Astrocyte of the spinal cord (primary cell): ENCODE results near the gene HMGXB3.

Source experiments
- DNase-seq: peaks from one replicate; pipeline ENCODE4 v3.0.0; 2011; ENCODE audit warnings: low read depth, low spot score
- H3K4me3 ChIP-seq: 2 replicates; pipeline ENCODE4 v1.5.1; 2011; ENCODE audit warnings: low read depth, mild to moderate bottlenecking, low read length, moderate library complexity
- in situ Hi-C: cut with HindIII; loops from 2 replicates; pipeline ENCODE4 v1.10.0; 2017; ENCODE audit warnings: low sequenced_read_pairs
- TF ChIP-seq, protein P1 (sequence below): IDR thresholded peaks from 2 replicates; pipeline ENCODE4 v1.5.1; 2012; ENCODE audit warnings: low read depth, mild to moderate bottlenecking, low read length, inconsistent platforms

The HMGXB3 gene

DNA sequence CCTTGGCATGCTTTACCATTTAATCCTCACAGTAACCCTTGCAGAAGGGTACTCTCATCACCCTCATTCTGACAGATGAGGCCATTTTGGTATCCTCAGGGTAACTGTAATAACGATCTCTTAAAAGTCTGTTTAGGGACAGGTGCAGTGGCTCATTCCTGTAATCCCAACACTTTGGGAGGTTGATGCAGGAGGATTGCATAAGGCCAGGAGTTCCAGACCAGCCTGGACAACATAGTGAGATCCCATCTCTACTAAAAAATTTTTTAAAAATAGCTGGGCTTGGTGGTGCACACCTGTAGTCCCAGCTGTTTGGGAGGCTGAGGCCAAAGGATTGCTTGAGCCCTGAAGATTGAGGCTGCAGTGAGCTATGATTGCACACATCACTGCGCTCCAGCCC is 54.0 kb downstream of the HMGXB3 start:
- no peak for DNase-seq
- TF ChIP-seq, protein P1, sequence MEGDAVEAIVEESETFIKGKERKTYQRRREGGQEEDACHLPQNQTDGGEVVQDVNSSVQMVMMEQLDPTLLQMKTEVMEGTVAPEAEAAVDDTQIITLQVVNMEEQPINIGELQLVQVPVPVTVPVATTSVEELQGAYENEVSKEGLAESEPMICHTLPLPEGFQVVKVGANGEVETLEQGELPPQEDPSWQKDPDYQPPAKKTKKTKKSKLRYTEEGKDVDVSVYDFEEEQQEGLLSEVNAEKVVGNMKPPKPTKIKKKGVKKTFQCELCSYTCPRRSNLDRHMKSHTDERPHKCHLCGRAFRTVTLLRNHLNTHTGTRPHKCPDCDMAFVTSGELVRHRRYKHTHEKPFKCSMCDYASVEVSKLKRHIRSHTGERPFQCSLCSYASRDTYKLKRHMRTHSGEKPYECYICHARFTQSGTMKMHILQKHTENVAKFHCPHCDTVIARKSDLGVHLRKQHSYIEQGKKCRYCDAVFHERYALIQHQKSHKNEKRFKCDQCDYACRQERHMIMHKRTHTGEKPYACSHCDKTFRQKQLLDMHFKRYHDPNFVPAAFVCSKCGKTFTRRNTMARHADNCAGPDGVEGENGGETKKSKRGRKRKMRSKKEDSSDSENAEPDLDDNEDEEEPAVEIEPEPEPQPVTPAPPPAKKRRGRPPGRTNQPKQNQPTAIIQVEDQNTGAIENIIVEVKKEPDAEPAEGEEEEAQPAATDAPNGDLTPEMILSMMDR = no peak
- H3K4me3 ChIP-seq = no peak overlapping the region
- in situ Hi-C loops = no loop called here

DNA sequence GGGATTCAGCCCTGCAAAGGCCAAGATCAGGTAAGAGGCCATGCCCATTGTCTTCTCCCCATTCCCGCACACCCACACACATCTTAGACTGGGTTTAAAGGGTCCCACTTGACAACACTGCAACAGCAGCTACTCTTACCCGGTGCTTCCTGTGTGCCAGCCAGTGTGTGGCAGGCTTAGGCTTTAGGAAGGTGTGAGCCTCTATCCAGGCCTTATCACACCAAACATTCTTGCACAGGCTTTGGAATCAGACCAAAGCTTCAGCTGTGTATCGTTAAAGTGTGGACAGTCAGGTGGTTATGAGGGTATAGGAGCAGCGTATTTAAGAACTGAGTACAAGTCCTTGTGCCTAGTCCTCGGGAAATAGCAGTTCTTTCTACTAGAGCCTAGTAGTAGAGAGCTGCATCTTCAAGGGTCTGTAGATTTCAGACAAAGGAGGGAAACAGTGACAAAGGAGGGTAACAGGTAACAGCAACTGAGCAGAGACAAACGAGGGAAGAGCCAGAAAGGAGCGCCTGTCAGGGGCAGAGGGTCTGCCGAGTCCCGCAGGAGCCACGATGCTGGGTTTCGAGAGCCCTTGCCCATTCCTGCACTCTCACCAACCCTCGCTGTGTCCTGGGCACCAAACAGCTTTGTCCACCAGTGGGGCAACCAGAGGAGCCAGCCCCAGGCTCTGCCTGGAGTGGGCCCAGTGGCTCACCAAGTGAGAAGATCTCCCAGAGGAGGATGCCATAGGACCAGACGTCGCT is 55.0 kb downstream of the HMGXB3 start:
- in situ Hi-C loops = no loop called here
- H3K4me3 ChIP-seq = no peak overlapping the region
- TF ChIP-seq, protein P1 = no peak
- no peak for DNase-seq

DNA sequence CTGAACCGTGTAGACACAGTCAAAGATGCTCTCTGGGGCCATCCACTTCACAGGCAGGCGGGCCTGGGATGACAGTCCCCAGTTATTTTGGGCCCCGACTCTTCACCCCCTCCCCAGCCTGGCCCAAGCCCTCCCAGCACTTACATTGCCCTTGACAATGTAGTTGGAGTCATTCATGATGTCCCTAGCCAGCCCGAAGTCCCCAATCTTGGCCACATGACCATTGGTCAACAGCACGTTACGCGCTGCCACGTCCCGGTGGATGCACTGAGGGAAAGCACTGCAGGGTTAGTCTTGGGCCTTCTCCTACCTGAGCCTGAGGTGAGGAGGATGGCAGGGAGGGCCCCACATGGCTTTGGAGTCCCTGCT is 55.5 kb downstream of the HMGXB3 start:
- TF ChIP-seq, protein P1 = no peak
- no peak overlapping the region for H3K4me3 ChIP-seq
- DNase-seq = no peak
- in situ Hi-C loops = no loop called here

DNA sequence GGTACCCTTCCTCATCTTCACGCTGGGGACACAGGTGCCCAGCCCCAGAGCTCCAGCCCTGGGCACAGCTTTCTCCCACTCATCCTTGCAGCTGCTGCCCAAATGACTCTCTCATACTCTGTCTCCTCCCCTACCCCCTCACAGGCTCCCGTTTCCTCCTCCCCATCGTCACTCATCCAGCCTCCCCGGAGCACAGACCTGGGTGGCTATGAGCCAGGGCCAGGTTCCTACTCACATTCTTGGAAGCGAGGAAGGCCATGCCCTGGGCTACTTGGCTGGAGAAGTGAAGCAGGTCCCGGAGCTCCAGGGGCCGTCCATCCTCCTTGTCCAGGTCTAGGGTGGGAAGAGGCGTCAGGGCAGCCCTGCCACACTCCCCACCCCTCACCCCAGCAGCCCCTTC is 56.5 kb downstream of the HMGXB3 start:
- no peak for DNase-seq
- H3K4me3 ChIP-seq = no peak overlapping the region
- in situ Hi-C loops = no loop called here

DNA sequence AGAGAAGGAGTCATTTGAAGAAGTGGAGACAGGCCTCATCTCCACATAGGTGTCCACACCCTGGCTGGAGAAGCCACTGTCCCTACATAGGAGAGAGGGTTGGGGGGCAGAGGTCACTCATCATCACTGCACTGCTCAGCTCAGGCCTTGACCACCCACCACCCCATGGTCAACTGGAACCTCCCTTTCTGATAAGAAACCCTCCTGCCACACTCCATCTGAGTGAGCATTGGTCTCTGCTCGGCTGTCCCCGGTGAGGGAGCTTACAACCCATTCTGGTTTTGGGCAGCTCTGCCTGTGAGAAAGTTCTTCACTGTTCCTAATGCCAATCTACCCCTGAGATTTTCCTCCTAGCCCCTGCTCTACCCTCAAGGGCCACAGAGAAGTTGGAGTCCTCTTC is 57.0 kb downstream of the HMGXB3 start:
- in situ Hi-C loops = no loop called here
- no peak overlapping the region for H3K4me3 ChIP-seq
- no peak for DNase-seq
- TF ChIP-seq, protein P1 = no peak

More for the DNA sequence above, 56.5 kb downstream of the HMGXB3 start:
- TF ChIP-seq, protein P1 = no peak

DNA sequence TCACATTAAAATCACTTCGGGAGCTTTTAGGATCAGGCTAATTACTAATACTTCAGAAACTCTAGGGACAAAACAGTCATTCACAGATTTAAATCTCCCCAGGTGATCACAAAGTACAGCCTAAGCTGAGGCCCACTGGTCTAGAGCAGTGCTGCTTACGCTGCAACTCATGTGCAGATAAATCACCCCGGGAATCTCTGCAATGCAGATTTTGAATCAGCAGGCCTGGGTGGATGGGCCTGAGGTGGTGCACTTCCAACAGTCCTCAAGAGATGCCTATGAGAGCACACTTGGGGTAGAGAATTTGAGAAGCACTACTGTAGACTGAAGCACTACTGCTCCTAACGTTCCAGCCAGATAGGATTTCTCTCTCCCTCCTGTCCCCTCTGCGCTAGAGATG is 57.5 kb downstream of the HMGXB3 start:
- no peak for DNase-seq
- H3K4me3 ChIP-seq = no peak overlapping the region
- TF ChIP-seq, protein P1 = no peak
- in situ Hi-C loops = no loop called here
